Keratinocyte (primary cell): ENCODE results near the gene MGLL. TPM values are rescaled to one million over a fixed set of nuclear protein-coding genes. Genes with fewer than 3 reads are reported as not detected.

Experiments used
- DNase-seq: peaks from one replicate; pipeline ENCODE4 v3.0.0-alpha.2; 2011; ENCODE audit warnings: low read depth, missing footprints, low spot score
- FAIRE-seq: peaks from 2 replicates; lab custom pipeline; 2011; peaks lifted over from hg19 to GRCh38; lab: Jason Lieb, UNC
- H2AFZ ChIP-seq: 2 replicates; pipeline ENCODE4 v1.6.0; 2012; ENCODE audit warnings: low read length, control low read depth, inconsistent platforms; ENCODE audit not compliant: control insufficient read depth
- H3K27ac ChIP-seq: 2 replicates; pipeline ENCODE4 v1.5.1; 2011; ENCODE audit warnings: low read length; ENCODE audit not compliant: control insufficient read depth, insufficient read depth
- H3K27me3 ChIP-seq: 3 replicates; pipeline ENCODE4 v1.6.0; 2011; ENCODE audit warnings: low read length; ENCODE audit not compliant: control insufficient read depth, insufficient read depth; ENCODE audit errors: extremely low read depth
- H3K36me3 ChIP-seq, 2 experiments: 2 replicates in 1 of 2; 3 replicates in 1 of 2; pipeline ENCODE4 v1.5.1; 2011; ENCODE audit warnings: low read length in 2 of 2, mild to moderate bottlenecking in 1 of 2; ENCODE audit not compliant: control insufficient read depth in 2 of 2, insufficient read depth in 2 of 2; ENCODE audit errors: extremely low read depth in 1 of 2
- H3K4me1 ChIP-seq: 3 replicates; pipeline ENCODE4 v1.5.1; 2011; ENCODE audit warnings: low read length; ENCODE audit not compliant: control insufficient read depth, insufficient read depth; ENCODE audit errors: extremely low read depth
- H3K4me2 ChIP-seq: 3 replicates; pipeline ENCODE4 v1.6.0; 2011; ENCODE audit warnings: low read depth, low read length; ENCODE audit not compliant: control insufficient read depth, insufficient read depth; ENCODE audit errors: extremely low read depth
- H3K4me3 ChIP-seq, 3 experiments: fragments of 200-600 bp in 1 of 3; sonication (generic) in 1 of 3; 2 replicates in 2 of 3; 3 replicates in 1 of 3; pipeline ENCODE4 v1.5.1; 2011 to 2016; ENCODE audit warnings: low read length in 3 of 3, mild to moderate bottlenecking in 3 of 3, control low read depth in 2 of 3, inconsistent platforms in 1 of 3, low read depth in 1 of 3, mixed read lengths in 1 of 3, mixed run types in 1 of 3, moderate library complexity in 1 of 3; ENCODE audit not compliant: control insufficient read depth in 2 of 3, insufficient read depth in 2 of 3; ENCODE audit errors: extremely low read depth in 1 of 3
- H3K79me2 ChIP-seq: 2 replicates; pipeline ENCODE4 v1.6.0; 2012; ENCODE audit warnings: low read length; ENCODE audit not compliant: control insufficient read depth, insufficient read depth
- H3K9ac ChIP-seq: 3 replicates; pipeline ENCODE4 v1.6.0; 2011; ENCODE audit warnings: low read length; ENCODE audit not compliant: control insufficient read depth, insufficient read depth; ENCODE audit errors: extremely low read depth
- H3K9me1 ChIP-seq: 3 replicates; pipeline ENCODE4 v1.6.0; 2011; ENCODE audit warnings: low read length; ENCODE audit not compliant: control insufficient read depth, insufficient read depth; ENCODE audit errors: extremely low read depth
- H3K9me3 ChIP-seq: 2 replicates; pipeline ENCODE4 v1.5.1; 2012; ENCODE audit warnings: low read depth, low read length; ENCODE audit not compliant: control insufficient read depth
- H4K20me1 ChIP-seq: 3 replicates; pipeline ENCODE4 v1.6.0; 2011; ENCODE audit warnings: low read length; ENCODE audit not compliant: control insufficient read depth, insufficient read depth; ENCODE audit errors: extremely low read depth
- EZH2 ChIP-seq: IDR thresholded peaks from one replicate; pipeline ENCODE4 v1.6.1; 2012; ENCODE audit warnings: inconsistent platforms, mild to moderate bottlenecking, low read length, moderate library complexity
- dilution Hi-C: fragments of 300-500 bp; cut with MboI; formaldehyde crosslinking; loops from one replicate; pipeline ENCODE4 v1.7.0; 2020; ENCODE audit warnings: low sequenced_read_pairs; ENCODE audit not compliant: extremely low pct_ligation_motif_present
- polyA plus RNA-seq, 5 experiments: library from polyadenylated mRNA; depleted of rRNA in 3 of 5; stranded (reverse) in 3 of 5; stranded (forward) in 1 of 5; unstranded in 1 of 5; fragments of >200 nt; gene quantifications; 1 replicate in 1 of 5; 2 replicates in 3 of 5; 3 replicates in 1 of 5; pipeline versions ENCODE4 v1.2.1 to v1.2.3, GENCODE V29; 2011 to 2012; ENCODE audit warnings: missing spikeins in 2 of 5, low read depth in 1 of 5, low replicate concordance in 1 of 5
- TF ChIP-seq, protein P1 (sequence below), 3 experiments: IDR thresholded peaks in 1 of 3; conservative IDR thresholded peaks in 1 of 3; optimal IDR thresholded peaks in 1 of 3; 2 replicates in 2 of 3; 3 replicates in 1 of 3; pipeline versions ENCODE3 to v1.5.1; 2011; ENCODE audit warnings: low read length in 3 of 3, mild to moderate bottlenecking in 3 of 3, moderate library complexity in 2 of 3, control low read depth in 1 of 3, inconsistent platforms in 1 of 3; ENCODE audit not compliant: insufficient read depth in 2 of 3; ENCODE audit errors: extremely low read depth in 1 of 3

Gene MGLL
- polyA plus RNA-seq, 1 donor (not counting 4 experiments of a cell fraction or from before 2014, with no cell fraction given): 17.8 TPM

DNA sequence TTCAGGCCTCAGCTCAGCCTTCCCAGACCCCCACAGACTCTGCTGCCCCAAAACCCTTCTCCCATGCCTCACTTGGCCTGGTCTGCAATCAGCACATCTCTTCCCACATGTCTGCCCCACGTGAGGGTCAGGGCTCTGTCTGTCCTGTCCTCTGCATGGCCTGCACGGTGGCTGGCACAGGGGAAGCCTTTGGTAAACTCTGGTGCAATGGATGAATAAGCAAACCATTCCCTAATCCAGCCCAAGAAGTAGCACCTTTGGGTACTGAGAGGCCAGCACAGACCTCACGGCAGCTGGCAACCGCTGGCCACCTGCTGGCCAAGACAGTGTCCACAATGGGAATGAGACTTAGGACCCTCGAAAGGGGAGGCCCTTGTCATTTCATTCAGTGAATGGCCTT is 121.9 kb downstream of the MGLL start:
- H3K9me3 ChIP-seq: no peaks in the 10 kb centered on the region
- H3K4me1 ChIP-seq: peaks cover 12% of the 10 kb centered on the region
- no peaks in the 10 kb centered on the region for H3K9me1 ChIP-seq
- H4K20me1 ChIP-seq: no peaks in the 10 kb centered on the region
- no peak overlapping the region for H3K27ac ChIP-seq
- no peaks in the 10 kb centered on the region for H3K36me3 ChIP-seq
- DNase-seq (no peak), FAIRE-seq (no peak)
- dilution Hi-C loops: no loop called here
- H3K9ac ChIP-seq: no peak overlapping the region
- H3K79me2 ChIP-seq: no peaks in the 10 kb centered on the region
- H2AFZ ChIP-seq: no peak overlapping the region
- no peaks in the 10 kb centered on the region for H3K27me3 ChIP-seq
- no peak overlapping the region for H3K4me3 ChIP-seq
- TF ChIP-seq, protein P1, sequence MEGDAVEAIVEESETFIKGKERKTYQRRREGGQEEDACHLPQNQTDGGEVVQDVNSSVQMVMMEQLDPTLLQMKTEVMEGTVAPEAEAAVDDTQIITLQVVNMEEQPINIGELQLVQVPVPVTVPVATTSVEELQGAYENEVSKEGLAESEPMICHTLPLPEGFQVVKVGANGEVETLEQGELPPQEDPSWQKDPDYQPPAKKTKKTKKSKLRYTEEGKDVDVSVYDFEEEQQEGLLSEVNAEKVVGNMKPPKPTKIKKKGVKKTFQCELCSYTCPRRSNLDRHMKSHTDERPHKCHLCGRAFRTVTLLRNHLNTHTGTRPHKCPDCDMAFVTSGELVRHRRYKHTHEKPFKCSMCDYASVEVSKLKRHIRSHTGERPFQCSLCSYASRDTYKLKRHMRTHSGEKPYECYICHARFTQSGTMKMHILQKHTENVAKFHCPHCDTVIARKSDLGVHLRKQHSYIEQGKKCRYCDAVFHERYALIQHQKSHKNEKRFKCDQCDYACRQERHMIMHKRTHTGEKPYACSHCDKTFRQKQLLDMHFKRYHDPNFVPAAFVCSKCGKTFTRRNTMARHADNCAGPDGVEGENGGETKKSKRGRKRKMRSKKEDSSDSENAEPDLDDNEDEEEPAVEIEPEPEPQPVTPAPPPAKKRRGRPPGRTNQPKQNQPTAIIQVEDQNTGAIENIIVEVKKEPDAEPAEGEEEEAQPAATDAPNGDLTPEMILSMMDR (optimal IDR thresholded peaks at IDR 0.05 in 1 of 3, IDR thresholded peaks at IDR 0.05 in 1 of 3, conservative IDR thresholded peaks at IDR 0.05 in 1 of 3; ENCODE audit: extremely low read depth in 1 of 3, insufficient read depth in 2 of 3, low read length in 3 of 3): no peak
- no peak for TF ChIP-seq EZH2
- no peak overlapping the region for H3K4me2 ChIP-seq

DNA sequence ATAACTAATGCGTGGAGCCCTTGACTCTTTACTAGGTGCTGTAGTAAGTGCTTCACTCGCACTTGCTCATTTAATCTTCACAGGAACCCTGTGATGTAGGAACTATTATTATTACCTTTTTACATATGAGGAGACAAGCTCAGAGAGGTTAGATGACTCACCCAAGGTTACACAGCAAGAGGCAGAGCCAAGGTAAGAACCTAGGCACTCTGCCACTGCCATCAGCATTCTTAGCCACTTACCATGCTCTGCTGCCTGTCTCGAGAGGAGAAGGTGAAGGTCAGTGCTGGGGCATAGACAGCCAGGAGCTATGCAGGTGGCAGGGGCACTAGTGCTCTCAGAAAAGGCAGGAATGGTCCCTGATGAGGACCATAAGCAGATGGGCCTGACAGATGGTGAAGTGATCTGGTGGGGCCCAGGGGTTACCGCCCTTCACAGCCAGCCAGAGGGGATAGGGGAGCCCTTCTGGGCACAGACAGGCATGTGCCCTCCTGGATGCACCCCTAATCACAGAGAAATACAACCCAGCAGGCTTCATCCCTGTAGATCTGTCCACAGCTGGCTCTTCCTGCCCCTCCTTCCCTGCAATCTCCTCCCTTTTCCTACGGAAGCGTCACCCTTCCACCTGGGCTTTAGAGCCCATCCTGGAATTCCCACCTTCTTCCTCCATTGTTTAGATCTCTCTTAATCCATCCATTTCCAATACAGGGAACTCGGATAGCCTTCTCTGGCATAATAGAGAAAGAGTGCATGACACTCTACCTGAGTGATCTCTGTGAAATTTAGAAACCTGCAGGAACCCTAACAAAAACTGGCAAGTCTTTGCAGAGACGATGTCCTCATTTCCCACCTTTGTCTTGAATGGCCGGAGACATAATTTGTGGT is 122.7 kb downstream of the MGLL start:
- dilution Hi-C loops: no loop called here
- FAIRE-seq (peak; percentile 43), DNase-seq (no peak)
- H3K27me3 ChIP-seq: no peaks in the 10 kb centered on the region
- H3K4me3 ChIP-seq: no peak overlapping the region
- H3K9me1 ChIP-seq: no peaks in the 10 kb centered on the region
- no peak overlapping the region for H3K9ac ChIP-seq
- H3K4me1 ChIP-seq: peaks cover 14% of the 10 kb centered on the region
- no peak for TF ChIP-seq EZH2
- TF ChIP-seq, protein P1 (optimal IDR thresholded peaks at IDR 0.05 in 1 of 3, IDR thresholded peaks at IDR 0.05 in 1 of 3, conservative IDR thresholded peaks at IDR 0.05 in 1 of 3; ENCODE audit: extremely low read depth in 1 of 3, insufficient read depth in 2 of 3, low read length in 3 of 3): no peak
- no peaks in the 10 kb centered on the region for H3K79me2 ChIP-seq
- no peak overlapping the region for H2AFZ ChIP-seq
- H3K27ac ChIP-seq: no peak overlapping the region
- no peaks in the 10 kb centered on the region for H4K20me1 ChIP-seq
- H3K9me3 ChIP-seq: no peaks in the 10 kb centered on the region
- no peak overlapping the region for H3K4me2 ChIP-seq
- H3K36me3 ChIP-seq: no peaks in the 10 kb centered on the region
